GM19467 (cell line): Measurements from ENCODE around the gene PRRT1.
"Not testable (repeated sequence)": the region's sequence is repeated elsewhere in the genome, so short reads cannot be mapped to it uniquely, and the experiment has no call there.

Experiments used
- ATAC-seq: cut with Tn5 transposase; IDR thresholded peaks from one replicate; pipeline ENCODE4 v1.9.1; 2021; ENCODE audit warnings: mild to moderate bottlenecking, moderate library complexity; ENCODE audit not compliant: unreplicated experiment

PRRT1 gene

GRCh38 chr6:32105433-32105832 lies 46.3 kb downstream of the PRRT1 start:
- ATAC-seq = no peak

- ATAC-seq = no peak
Measured at GRCh38 chr6:32102255-32102654, 49.5 kb downstream of the PRRT1 start.

- not testable (repeated sequence) for ATAC-seq
Measured at GRCh38 chr6:32100251-32100650, 51.5 kb downstream of the PRRT1 start.
